ENCODE data around the gene PLEKHG2. TPM values are rescaled to one million over a fixed set of nuclear protein-coding genes. Genes with fewer than 3 reads are reported as not detected.
A peak's percentile ranks its signal among the peaks of the same experiment; 100 is the strongest.

PLEKHG2 gene
- total and polyA plus RNA-seq, 9 of the 15 experiments (the other 6 are each of a cell fraction or from before 2014, with no cell fraction given), result 0.98 to 45.7 (median 9.8) TPM

DNA sequence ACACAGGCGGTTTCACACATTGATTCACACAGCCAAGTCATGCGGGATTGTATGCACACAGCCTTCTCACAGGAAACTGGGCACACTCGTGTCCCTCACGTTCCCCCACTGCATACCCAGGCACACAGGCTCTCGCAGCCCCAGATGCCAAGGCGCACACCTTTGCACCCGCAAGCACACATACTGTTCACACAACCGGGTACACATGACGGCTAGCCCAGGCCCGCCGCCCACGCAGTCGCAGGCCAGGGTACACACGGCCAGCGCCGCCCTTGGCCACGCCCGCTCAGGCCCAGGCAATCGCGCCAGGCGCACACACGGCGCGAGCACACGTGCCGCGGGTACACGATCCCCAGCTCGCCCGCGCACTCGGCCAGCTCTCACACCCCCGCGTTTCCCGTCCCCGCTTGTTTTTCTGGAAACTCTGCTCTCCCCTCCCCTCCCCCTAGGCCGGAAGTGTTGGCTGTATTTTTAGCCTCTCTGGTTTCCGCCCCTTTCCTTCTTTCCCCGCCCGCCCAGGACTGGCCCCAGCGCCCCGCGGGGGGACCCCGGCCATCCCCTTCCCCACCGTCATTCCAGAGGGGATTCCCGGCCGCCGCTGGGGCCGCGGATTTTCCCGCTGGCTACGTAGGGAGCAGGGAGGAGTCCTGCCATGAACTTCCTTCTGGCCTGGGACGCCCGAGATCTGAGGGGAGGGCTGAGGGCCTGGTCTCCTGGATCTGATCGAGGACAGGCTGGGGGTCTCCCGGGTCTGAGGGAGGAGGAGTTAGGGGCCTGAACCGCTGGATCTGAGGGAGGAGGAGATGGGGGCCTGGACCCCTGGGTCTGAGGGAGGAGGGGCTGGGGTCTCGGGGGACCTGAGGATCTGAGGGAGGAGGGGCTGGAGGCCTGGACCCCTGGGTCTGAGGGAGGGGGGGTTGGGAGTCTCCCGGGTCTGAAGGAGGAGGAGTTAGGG, 9.8 kb upstream of the PLEKHG2 start (continued):
- TF ChIP-seq, protein P1, sequence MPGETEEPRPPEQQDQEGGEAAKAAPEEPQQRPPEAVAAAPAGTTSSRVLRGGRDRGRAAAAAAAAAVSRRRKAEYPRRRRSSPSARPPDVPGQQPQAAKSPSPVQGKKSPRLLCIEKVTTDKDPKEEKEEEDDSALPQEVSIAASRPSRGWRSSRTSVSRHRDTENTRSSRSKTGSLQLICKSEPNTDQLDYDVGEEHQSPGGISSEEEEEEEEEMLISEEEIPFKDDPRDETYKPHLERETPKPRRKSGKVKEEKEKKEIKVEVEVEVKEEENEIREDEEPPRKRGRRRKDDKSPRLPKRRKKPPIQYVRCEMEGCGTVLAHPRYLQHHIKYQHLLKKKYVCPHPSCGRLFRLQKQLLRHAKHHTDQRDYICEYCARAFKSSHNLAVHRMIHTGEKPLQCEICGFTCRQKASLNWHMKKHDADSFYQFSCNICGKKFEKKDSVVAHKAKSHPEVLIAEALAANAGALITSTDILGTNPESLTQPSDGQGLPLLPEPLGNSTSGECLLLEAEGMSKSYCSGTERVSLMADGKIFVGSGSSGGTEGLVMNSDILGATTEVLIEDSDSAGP (CRISPR knock-in tag; IDR thresholded peaks at IDR 0.05), result 0 out of 2 replicates have a peak, but pooled peaks have one; percentile 8
- TF ChIP-seq DMBX1 (CRISPR knock-in tag; IDR thresholded peaks at IDR 0.05; ENCODE audit: borderline replicate concordance) (no peak), ZC3H11A (IDR thresholded peaks at IDR 0.05; ENCODE audit: low read depth, low read length) (no peak), PYGO2 (tag; IDR thresholded peaks at IDR 0.05) (no peak), SP1 (CRISPR knock-in tag; IDR thresholded peaks at IDR 0.05) (peak; percentile 73; the same call in 1 of the 2 replicates), CHD1 (IDR thresholded peaks at IDR 0.05; ENCODE audit: low read length) (peak; percentile 24), ZNF23 (CRISPR knock-in tag; IDR thresholded peaks at IDR 0.05) (no peak), ZKSCAN3 (CRISPR knock-in tag; IDR thresholded peaks at IDR 0.05) (no peak), KLF6 (CRISPR knock-in tag; IDR thresholded peaks at IDR 0.05; ENCODE audit: borderline replicate concordance) (no peak), RBM25 (IDR thresholded peaks at IDR 0.05; ENCODE audit: low read depth, low read length, severe bottlenecking) (no peak), KHSRP (IDR thresholded peaks at IDR 0.05) (no peak), SLC30A9 (CRISPR knock-in tag; IDR thresholded peaks at IDR 0.05) (no peak), NR4A1 (CRISPR knock-in tag; IDR thresholded peaks at IDR 0.05) (no peak), NR4A1 (tag; IDR thresholded peaks at IDR 0.05) (peak; percentile 80), ZNF431 (CRISPR knock-in tag; IDR thresholded peaks at IDR 0.05) (no peak; the same call in 1 of the 2 replicates), ZNF785 (CRISPR knock-in tag; IDR thresholded peaks at IDR 0.05) (no peak), ASH1L (IDR thresholded peaks at IDR 0.05; ENCODE audit: borderline replicate concordance, low read depth, partially characterized antibody) (no peak), U2AF2 (optimal IDR thresholded peaks at IDR 0.05; ENCODE audit: low read depth, low read length) (no peak), ADNP (tag; IDR thresholded peaks at IDR 0.05) (no peak), SREBF2 (CRISPR knock-in tag; IDR thresholded peaks at IDR 0.05) (no peak), MBD2 (IDR thresholded peaks at IDR 0.05; ENCODE audit: borderline replicate concordance, low read depth) (0 out of 2 replicates have a peak, but pooled peaks have one; percentile 14)
- TF ChIP-seq, protein P2, sequence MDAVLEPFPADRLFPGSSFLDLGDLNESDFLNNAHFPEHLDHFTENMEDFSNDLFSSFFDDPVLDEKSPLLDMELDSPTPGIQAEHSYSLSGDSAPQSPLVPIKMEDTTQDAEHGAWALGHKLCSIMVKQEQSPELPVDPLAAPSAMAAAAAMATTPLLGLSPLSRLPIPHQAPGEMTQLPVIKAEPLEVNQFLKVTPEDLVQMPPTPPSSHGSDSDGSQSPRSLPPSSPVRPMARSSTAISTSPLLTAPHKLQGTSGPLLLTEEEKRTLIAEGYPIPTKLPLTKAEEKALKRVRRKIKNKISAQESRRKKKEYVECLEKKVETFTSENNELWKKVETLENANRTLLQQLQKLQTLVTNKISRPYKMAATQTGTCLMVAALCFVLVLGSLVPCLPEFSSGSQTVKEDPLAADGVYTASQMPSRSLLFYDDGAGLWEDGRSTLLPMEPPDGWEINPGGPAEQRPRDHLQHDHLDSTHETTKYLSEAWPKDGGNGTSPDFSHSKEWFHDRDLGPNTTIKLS (IDR thresholded peaks at IDR 0.05; ENCODE audit: borderline replicate concordance, low read depth), result peak; percentile 42; the same call in 1 of the 2 replicates
- TF ChIP-seq, protein P3, sequence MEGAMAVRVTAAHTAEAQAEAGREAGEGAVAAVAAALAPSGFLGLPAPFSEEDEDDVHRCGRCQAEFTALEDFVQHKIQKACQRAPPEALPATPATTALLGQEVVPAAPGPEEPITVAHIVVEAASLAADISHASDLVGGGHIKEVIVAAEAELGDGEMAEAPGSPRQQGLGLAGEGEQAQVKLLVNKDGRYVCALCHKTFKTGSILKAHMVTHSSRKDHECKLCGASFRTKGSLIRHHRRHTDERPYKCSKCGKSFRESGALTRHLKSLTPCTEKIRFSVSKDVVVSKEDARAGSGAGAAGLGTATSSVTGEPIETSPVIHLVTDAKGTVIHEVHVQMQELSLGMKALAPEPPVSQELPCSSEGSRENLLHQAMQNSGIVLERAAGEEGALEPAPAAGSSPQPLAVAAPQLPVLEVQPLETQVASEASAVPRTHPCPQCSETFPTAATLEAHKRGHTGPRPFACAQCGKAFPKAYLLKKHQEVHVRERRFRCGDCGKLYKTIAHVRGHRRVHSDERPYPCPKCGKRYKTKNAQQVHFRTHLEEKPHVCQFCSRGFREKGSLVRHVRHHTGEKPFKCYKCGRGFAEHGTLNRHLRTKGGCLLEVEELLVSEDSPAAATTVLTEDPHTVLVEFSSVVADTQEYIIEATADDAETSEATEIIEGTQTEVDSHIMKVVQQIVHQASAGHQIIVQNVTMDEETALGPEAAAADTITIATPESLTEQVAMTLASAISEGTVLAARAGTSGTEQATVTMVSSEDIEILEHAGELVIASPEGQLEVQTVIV (CRISPR knock-in tag; IDR thresholded peaks at IDR 0.05; ENCODE audit: borderline replicate concordance), result no peak
